ENCODE measurements around the gene MACROH2A1. TPM values are rescaled to one million over a fixed set of nuclear protein-coding genes. Genes with fewer than 3 reads are reported as not detected.

Gene MACROH2A1
- total RNA-seq, 1 donor from 2014 or later: 123 TPM

GRCh38 chr5:135442431-135443160 lies 43.6 kb upstream of the MACROH2A1 start:
- H3K4me1 Mint-ChIP-seq (ENCODE audit: unreplicated experiment): no peaks in the 10 kb centered on the region
- no peak overlapping the region for H3K4me3 Mint-ChIP-seq (ENCODE audit: unreplicated experiment)
- no peaks in the 10 kb centered on the region for H3K9me3 Mint-ChIP-seq (ENCODE audit: unreplicated experiment)
- H3K36me3 Mint-ChIP-seq (ENCODE audit: unreplicated experiment): no peaks in the 10 kb centered on the region
- peaks cover 2% of the 10 kb centered on the region for H3K27me3 Mint-ChIP-seq (ENCODE audit: unreplicated experiment)
- no peak for TF ChIP-seq CTCF (IDR thresholded peaks at IDR 0.05)
- no peak overlapping the region for H3K27ac Mint-ChIP-seq (ENCODE audit: unreplicated experiment)
- peak; percentile 62 for DNase-seq (ENCODE audit: extremely low spot score, unreplicated experiment)

- Mint-ChIP-seq H3K4me3 (ENCODE audit: unreplicated experiment) (no peak overlapping the region), H3K4me1 (ENCODE audit: unreplicated experiment) (no peaks in the 10 kb centered on the region), H3K27ac (ENCODE audit: unreplicated experiment) (no peak overlapping the region), H3K36me3 (ENCODE audit: unreplicated experiment) (no peaks in the 10 kb centered on the region), H3K27me3 (ENCODE audit: unreplicated experiment) (peaks cover 2% of the 10 kb centered on the region), H3K9me3 (ENCODE audit: unreplicated experiment) (no peaks in the 10 kb centered on the region)
- no peak for DNase-seq (ENCODE audit: extremely low spot score, unreplicated experiment)
- no peak for TF ChIP-seq CTCF (IDR thresholded peaks at IDR 0.05)
These were observed 42.9 kb upstream of the MACROH2A1 start for GRCh38 chr5:135441919-135442318.

- Mint-ChIP-seq H3K36me3 (ENCODE audit: unreplicated experiment) (no peaks in the 10 kb centered on the region), H3K4me3 (ENCODE audit: unreplicated experiment) (no peak overlapping the region), H3K27ac (ENCODE audit: unreplicated experiment) (no peak overlapping the region), H3K9me3 (ENCODE audit: unreplicated experiment) (no peaks in the 10 kb centered on the region), H3K27me3 (ENCODE audit: unreplicated experiment) (peaks cover 2% of the 10 kb centered on the region), H3K4me1 (ENCODE audit: unreplicated experiment) (no peaks in the 10 kb centered on the region)
- TF ChIP-seq CTCF (IDR thresholded peaks at IDR 0.05): no peak
- DNase-seq (ENCODE audit: extremely low spot score, unreplicated experiment): peak; percentile 51
These were observed 42.4 kb upstream of the MACROH2A1 start for GRCh38 chr5:135441350-135441831.

GRCh38 chr5:135440916-135441315 lies 41.9 kb upstream of the MACROH2A1 start:
- peak; percentile 42 for DNase-seq (ENCODE audit: extremely low spot score, unreplicated experiment)
- no peaks in the 10 kb centered on the region for H3K9me3 Mint-ChIP-seq (ENCODE audit: unreplicated experiment)
- peaks cover 4% of the 10 kb centered on the region for H3K27me3 Mint-ChIP-seq (ENCODE audit: unreplicated experiment)
- H3K4me1 Mint-ChIP-seq (ENCODE audit: unreplicated experiment): no peaks in the 10 kb centered on the region
- H3K36me3 Mint-ChIP-seq (ENCODE audit: unreplicated experiment): no peaks in the 10 kb centered on the region
- H3K27ac Mint-ChIP-seq (ENCODE audit: unreplicated experiment): no peak overlapping the region
- no peak overlapping the region for H3K4me3 Mint-ChIP-seq (ENCODE audit: unreplicated experiment)
- TF ChIP-seq CTCF (IDR thresholded peaks at IDR 0.05): no peak

- Mint-ChIP-seq H3K4me3 (ENCODE audit: unreplicated experiment) (no peak overlapping the region), H3K36me3 (ENCODE audit: unreplicated experiment) (no peaks in the 10 kb centered on the region), H3K4me1 (ENCODE audit: unreplicated experiment) (no peaks in the 10 kb centered on the region), H3K9me3 (ENCODE audit: unreplicated experiment) (no peaks in the 10 kb centered on the region), H3K27me3 (ENCODE audit: unreplicated experiment) (peaks cover 4% of the 10 kb centered on the region), H3K27ac (ENCODE audit: unreplicated experiment) (no peak overlapping the region)
- TF ChIP-seq CTCF (IDR thresholded peaks at IDR 0.05): no peak
- peak; percentile 76 for DNase-seq (ENCODE audit: extremely low spot score, unreplicated experiment)
These were observed 40.5 kb upstream of the MACROH2A1 start for GRCh38 chr5:135439231-135440205.
